Activated B cell treated with CpG ODN at 0.5 μM for 24 hours (primary cell): ENCODE measurements around the gene TP53BP1. TPM values are rescaled to one million over a fixed set of nuclear protein-coding genes. Genes with fewer than 3 reads are reported as not detected.

Experiments
- ATAC-seq: fragments of 200-7000 bp; cut with Tn5 transposase; one replicate; pipeline ENCODE4 v1.10.0; 2021; ENCODE audit warnings: low read depth, mild to moderate bottlenecking, moderate library complexity
- CTCF ChIA-PET: fragments of 350-600 bp; sonication (Branson Sonifier 250); formaldehyde crosslinking; loops from one replicate; lab custom pipeline; 2021; ENCODE audit warnings: antibody characterized with exemption; lab: Charles Lee
- POLR2A ChIA-PET: fragments of 350-600 bp; sonication (Branson Sonifier 250); formaldehyde crosslinking; loops from one replicate; lab custom pipeline; 2021; ENCODE audit warnings: antibody characterized with exemption; lab: Charles Lee
- DNase-seq: peaks from one replicate; pipeline ENCODE4 v3.0.0; 2022
- H3K27ac Mint-ChIP-seq: one replicate; pipeline ENCODE4 v1.8.0; 2020; ENCODE audit warnings: mixed read lengths
- H3K27me3 Mint-ChIP-seq: one replicate; pipeline ENCODE4 v1.8.0; 2021; ENCODE audit warnings: mixed read lengths
- H3K36me3 Mint-ChIP-seq: one replicate; pipeline ENCODE4 v1.8.0; 2021; ENCODE audit warnings: low read depth, mixed read lengths
- H3K4me1 Mint-ChIP-seq: one replicate; pipeline ENCODE4 v1.8.0; 2021; ENCODE audit warnings: mixed read lengths
- H3K4me3 Mint-ChIP-seq: one replicate; pipeline ENCODE4 v1.8.0; 2020; ENCODE audit warnings: mild to moderate bottlenecking, mixed read lengths
- H3K9me3 Mint-ChIP-seq: one replicate; pipeline ENCODE4 v1.8.0; 2020; ENCODE audit warnings: mixed read lengths
- CTCF ChIP-seq: fragments of 200-600 bp; IDR thresholded peaks from one replicate; pipeline ENCODE4 v1.8.0; 2022; ENCODE audit warnings: antibody characterized with exemption, mild to moderate bottlenecking
- intact Hi-C: fragments of 100-400 bp; cut with micrococcal nuclease; formaldehyde crosslinking; loops from one replicate; pipeline ENCODE4 v1.15.1; 2024
- total RNA-seq: library from RNA; stranded (reverse); gene quantifications from 2 replicates; pipeline ENCODE4 v1.2.3, GENCODE V29; 2022

Gene TP53BP1
- total RNA-seq, 1 donor from 2014 or later = 53.9 TPM

GRCh38 chr15:43531018-43531670 lies 38.2 kb upstream of the TP53BP1 start:
- DNase-seq (no peak), ATAC-seq (no peak)
- Mint-ChIP-seq H3K36me3 (peaks cover 14% of the 10 kb centered on the region), H3K9me3 (no peaks in the 10 kb centered on the region), H3K27ac (no peak overlapping the region), H3K4me1 (no peaks in the 10 kb centered on the region), H3K27me3 (no peaks in the 10 kb centered on the region), H3K4me3 (no peak overlapping the region)
- ChIA-PET CTCF (no interaction called here), POLR2A (no interaction called here)
- no peak for TF ChIP-seq CTCF
- intact Hi-C loops = no loop called here

GRCh38 chr15:43529587-43530345 lies 36.8 kb upstream of the TP53BP1 start:
- H3K27ac Mint-ChIP-seq = no peak overlapping the region
- H3K4me1 Mint-ChIP-seq = no peaks in the 10 kb centered on the region
- intact Hi-C loops = no loop called here
- H3K9me3 Mint-ChIP-seq = no peaks in the 10 kb centered on the region
- TF ChIP-seq CTCF = no peak
- H3K36me3 Mint-ChIP-seq = peaks cover 9% of the 10 kb centered on the region
- CTCF ChIA-PET = no interaction called here
- no peaks in the 10 kb centered on the region for H3K27me3 Mint-ChIP-seq
- no peak overlapping the region for H3K4me3 Mint-ChIP-seq
- ATAC-seq (no peak), DNase-seq (no peak)
- POLR2A ChIA-PET = no interaction called here

GRCh38 chr15:43529141-43529540 lies 36.2 kb upstream of the TP53BP1 start:
- POLR2A ChIA-PET = no interaction called here
- TF ChIP-seq CTCF = no peak
- Mint-ChIP-seq H3K27me3 (no peaks in the 10 kb centered on the region), H3K9me3 (no peaks in the 10 kb centered on the region), H3K27ac (no peak overlapping the region), H3K36me3 (peaks cover 5% of the 10 kb centered on the region), H3K4me1 (no peaks in the 10 kb centered on the region), H3K4me3 (no peak overlapping the region)
- CTCF ChIA-PET = no interaction called here
- DNase-seq (no peak), ATAC-seq (no peak)
- intact Hi-C loops = no loop called here

- Mint-ChIP-seq H3K4me3 (no peak overlapping the region), H3K9me3 (no peaks in the 10 kb centered on the region), H3K27me3 (no peaks in the 10 kb centered on the region), H3K4me1 (no peaks in the 10 kb centered on the region), H3K36me3 (peaks cover under 1% of the 10 kb centered on the region), H3K27ac (no peak overlapping the region)
- POLR2A ChIA-PET = no interaction called here
- DNase-seq (no peak), ATAC-seq (no peak)
- no peak for TF ChIP-seq CTCF
- intact Hi-C loops = no loop called here
- CTCF ChIA-PET = no interaction called here
Measured at GRCh38 chr15:43528542-43529007, 35.6 kb upstream of the TP53BP1 start.

GRCh38 chr15:43527802-43528541 lies 35.0 kb upstream of the TP53BP1 start:
- no peak for TF ChIP-seq CTCF
- H3K9me3 Mint-ChIP-seq = no peaks in the 10 kb centered on the region
- H3K4me3 Mint-ChIP-seq = no peak overlapping the region
- H3K4me1 Mint-ChIP-seq = no peaks in the 10 kb centered on the region
- intact Hi-C loops = no loop called here
- no peak for DNase-seq
- POLR2A ChIA-PET = no interaction called here
- CTCF ChIA-PET = no interaction called here
- no peaks in the 10 kb centered on the region for H3K27me3 Mint-ChIP-seq
- ATAC-seq = no peak
- no peak overlapping the region for H3K27ac Mint-ChIP-seq
- H3K36me3 Mint-ChIP-seq = no peaks in the 10 kb centered on the region
